ELR (cell line): ENCODE data around the gene SHROOM2.
A peak's percentile ranks its signal among the peaks of the same experiment; 100 is the strongest.

Experiments
- DNase-seq: peaks from one replicate; pipeline ENCODE4 v3.0.0-alpha.2; 2015; ENCODE audit warnings: low read depth

Gene SHROOM2

DNA sequence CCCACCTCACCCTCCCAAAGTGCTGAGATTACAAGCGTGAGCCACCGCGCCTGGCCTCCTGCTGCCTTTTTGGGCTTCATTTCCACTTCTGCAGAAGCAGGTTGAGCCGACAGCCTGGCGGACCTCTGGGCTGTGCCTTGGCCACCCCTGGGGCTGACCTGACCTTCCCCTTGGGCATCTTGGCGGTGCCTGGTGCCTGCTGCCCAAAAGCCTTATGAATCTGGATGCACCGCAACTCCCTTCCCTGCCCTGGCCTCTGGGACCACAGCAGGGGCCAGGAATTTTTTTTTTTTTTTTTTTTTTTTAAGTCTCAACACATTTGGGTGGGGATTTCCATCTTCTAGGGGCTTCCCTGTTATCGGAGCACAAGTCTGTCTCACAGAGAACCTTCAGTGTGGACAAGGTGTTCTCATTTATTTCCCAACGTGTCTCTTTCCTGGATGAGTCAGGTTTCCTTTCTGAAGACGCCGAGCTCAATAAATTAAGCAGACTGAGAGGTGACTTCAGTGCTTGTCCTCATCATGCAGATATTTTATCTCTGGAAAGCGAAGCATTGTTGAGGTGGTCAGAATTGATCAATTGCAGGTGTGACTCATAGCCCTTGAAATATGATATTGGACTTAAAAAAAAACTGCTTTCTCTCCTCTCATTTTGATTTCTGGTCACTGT lies 79.7 kb downstream of the SHROOM2 start:
- DNase-seq = peak; percentile 55

DNA sequence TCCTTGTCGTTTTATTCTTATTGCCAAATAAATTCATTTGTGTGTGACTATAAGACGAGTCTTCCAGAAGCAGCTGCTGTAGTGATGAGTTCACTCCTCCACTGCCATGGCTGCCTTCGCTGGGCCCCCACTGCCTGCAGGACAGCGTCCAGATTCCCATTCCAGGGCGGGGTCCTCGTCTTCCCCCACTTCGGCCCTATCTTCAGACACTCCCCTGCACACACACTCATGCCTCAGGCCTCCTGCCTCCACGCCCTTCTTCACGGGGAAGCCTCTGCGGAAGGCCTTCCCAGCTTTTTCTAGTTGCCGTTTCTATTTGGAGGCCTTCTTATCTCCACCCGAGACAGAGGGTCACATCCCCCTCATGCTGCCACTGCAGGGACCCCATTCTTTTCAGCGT lies 80.4 kb downstream of the SHROOM2 start:
- no peak for DNase-seq

DNA sequence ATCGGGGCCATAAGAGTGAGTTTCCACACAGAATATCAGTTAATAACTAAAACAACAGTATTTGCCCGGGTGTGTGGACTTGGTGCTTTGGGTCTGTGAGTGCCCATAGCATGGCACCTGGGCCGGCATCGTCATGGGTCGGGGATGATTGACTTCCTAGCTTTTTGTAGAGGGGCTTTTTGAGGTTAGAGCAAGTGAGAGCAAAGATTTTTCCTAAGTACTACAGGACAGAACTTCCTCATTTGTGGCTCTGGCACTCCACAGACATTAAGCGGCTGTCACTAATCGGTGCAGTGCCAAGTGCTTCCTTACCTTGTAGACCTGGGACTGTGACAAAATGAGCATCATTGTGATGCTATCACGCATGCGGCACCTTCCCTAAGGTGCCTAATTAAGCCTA lies 81.0 kb downstream of the SHROOM2 start:
- no peak for DNase-seq

DNA sequence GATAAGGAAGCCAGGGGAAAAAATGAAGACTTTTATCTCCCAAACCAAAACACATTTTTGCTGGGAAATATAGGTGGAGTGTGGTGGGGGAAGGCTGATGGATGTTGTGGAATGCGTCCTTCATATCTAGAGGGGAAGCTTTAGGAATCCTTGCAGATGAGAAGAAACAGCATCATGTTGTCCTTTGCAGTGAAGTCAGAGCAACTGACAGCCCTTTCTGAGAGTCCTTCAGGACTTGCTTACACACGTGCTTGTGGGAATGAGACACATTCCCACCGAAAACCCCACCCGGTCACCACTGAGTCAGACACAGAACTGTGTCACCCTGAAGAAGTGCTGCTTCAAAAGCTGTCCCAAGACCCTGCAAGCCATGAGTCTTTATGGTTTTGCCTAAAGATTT lies 81.5 kb downstream of the SHROOM2 start:
- no peak for DNase-seq

DNA sequence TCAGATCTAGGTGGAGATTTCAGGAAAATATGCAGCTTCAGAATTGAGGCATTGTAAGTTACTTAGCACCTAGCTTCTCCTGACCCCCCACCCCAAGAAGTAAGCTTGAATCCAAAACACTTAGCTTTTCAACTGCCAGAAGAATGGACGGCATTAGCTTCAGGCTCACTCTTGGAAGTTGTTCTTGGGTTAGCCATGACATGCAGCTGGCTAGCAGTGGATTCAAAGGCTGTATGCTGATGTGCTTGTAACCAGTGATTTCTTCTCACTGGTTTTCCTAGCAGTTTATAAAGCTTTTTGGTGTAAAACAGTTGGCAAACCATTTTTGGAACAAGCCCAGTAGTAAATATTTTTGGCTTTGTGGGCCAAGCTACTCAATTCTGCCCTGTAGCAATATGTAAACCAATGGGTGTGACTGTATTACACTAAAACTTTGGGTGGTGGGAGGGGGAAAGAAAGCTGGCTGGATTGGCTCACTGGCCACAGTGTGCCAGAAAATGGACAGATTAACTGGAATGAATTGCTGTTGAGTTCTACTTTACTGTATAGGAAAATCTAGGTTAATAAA lies 85.6 kb downstream of the SHROOM2 start:
- no peak for DNase-seq

- no peak for DNase-seq
Measured at GRCh38 chrX:9873360-9873759, 87.1 kb downstream of the SHROOM2 start.

DNA sequence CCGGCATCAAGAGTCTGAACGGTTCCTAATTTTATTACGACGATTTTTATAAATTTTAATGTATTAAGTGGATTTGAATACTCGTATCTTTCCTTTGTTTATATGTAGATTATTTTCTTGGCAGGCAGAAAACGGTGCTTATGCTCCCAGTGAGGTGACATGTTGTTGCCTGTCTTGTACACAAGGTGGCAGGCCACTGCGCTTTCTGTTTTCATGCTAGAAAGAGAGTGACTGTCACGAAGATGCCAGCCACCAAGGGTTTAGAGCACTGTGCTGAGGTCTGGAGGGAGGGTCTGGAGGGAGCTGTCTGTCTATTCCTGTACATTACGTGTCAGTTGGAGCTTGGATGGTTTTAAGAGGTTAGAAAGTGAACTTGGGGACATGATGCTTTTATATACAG lies 87.7 kb downstream of the SHROOM2 start:
- peak; percentile 47 for DNase-seq

- DNase-seq = peak; percentile 29
Measured at GRCh38 chrX:9874483-9874882, 88.3 kb downstream of the SHROOM2 start.

GRCh38 chrX:9875801-9876200 lies 89.6 kb downstream of the SHROOM2 start:
- no peak for DNase-seq

DNA sequence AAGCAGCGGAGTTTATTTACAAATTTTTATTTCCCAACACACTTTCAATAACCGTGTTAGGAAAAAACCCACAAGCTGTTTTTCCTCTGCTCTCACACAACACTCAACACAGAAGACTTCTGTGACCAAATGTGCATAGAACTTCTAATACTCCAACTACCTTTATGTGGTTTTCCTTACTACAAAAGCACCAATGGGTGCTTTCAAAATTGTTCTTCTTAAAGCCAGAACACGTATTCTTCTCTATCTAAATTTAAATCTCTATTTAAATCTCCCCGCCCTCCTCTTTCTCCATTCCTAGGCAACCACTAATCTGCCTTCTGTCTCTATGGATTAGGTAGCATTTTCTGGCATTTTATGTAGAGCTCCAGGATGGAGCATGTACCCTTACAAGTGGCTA lies 90.0 kb downstream of the SHROOM2 start:
- no peak for DNase-seq

DNA sequence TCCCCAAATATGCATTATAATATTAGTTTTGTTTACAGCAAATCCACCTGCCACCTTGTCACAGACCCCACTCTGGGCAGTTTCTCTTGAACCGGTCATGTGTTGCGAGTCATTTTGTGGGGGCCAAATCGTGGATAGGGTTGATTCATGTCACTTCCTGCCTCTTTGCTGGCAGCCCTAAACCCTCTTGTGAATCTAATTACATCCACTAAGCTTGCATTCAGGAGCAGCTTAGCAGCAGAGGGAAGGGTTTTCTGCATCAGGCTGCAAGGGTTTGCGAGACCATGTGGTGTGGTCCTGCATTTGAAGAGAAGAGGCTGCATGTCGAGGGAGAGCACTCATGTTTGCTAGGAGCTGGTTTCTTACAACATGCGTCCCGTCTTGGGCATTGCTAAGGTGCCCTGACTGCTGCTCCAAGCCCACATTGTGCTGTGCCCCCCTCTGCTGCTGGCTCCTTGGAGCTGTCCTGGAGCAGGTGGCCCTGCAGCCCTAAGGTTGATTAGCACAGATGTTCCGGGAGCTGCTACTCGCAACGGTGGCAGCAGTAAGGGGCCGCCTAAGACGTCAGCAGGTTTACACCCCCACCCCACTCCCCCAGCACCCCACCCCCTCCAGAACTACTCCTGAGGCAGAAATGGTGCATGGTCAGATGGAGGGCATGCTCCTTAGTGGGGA lies 92.1 kb downstream of the SHROOM2 start:
- DNase-seq = peak; percentile 24

- DNase-seq = no peak
Measured at GRCh38 chrX:9880237-9880636, 94.0 kb downstream of the SHROOM2 start.

GRCh38 chrX:9880870-9881269 lies 94.6 kb downstream of the SHROOM2 start:
- DNase-seq = no peak

- DNase-seq = no peak
Measured at GRCh38 chrX:9882669-9883446, 96.6 kb downstream of the SHROOM2 start.

DNA sequence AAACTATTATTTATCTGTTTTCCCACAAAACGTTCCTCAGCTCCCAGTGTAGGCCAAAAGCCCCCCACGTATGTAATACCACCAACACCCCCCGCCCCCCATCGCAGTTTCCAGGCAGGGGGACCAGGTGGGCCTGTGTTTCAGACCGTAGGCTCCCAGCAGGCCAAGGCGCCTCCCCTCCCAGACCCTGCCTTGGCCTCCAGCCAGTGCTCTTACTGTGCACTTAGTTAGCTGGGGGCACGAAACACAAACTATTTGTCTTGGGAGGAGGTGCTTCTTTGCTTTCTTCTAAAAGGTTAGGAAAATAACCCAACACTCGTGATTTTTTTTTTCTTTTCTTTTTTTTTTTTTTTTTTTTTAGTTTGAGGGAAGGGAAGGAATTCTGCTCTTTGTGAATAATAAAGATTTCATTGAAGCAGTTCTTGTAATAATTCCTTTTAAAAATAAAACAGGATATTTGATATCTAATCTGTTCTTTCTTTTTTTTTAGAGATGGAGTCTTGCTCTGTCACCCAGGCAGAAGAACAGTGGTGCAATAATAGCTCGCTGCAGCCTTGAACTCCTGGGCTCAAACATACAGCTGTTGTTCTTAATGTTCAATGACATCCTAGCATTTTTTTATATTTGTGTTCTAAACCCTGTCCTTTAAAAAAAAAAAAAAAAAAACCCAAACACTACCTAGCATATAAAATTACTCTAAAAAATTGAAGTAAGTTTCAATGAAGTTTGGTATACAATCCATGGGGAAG lies 98.0 kb downstream of the SHROOM2 start:
- no peak for DNase-seq

- DNase-seq = peak; percentile 65
Measured at GRCh38 chrX:9885150-9885549, 98.9 kb downstream of the SHROOM2 start.

DNA sequence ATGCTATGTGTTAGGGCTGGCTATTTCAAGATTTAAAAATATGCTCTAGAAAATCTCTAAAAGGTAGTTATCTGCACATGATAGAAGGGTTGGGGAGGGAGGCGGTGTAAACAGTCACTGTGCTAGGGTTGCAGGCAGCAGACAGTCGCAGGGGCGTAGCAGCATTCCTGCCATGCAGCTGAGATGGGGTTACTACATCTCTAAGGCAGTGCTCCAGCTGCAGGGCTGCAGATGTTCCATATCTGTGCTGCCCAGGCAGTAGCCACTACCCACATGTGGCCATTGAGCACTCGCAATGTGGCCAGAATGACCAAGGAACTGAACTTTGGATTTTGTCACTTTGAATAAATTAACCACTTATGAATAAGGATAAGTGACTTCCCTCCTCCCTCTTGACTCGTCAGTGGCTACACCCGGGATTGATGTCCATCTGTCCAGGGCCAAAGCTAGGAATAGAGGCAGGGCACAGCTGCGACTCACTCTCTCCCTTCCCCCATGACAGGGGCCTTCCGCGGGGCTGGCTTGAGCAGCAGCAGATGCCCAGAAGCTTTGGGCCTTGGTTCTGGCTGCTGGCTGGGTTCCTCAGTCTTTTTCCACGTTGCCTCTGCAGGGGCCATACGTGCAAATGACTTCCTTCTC lies 101.5 kb downstream of the SHROOM2 start:
- DNase-seq = no peak

- DNase-seq = peak; percentile 18
Measured at GRCh38 chrX:9888953-9889470, 102.8 kb downstream of the SHROOM2 start.

DNA sequence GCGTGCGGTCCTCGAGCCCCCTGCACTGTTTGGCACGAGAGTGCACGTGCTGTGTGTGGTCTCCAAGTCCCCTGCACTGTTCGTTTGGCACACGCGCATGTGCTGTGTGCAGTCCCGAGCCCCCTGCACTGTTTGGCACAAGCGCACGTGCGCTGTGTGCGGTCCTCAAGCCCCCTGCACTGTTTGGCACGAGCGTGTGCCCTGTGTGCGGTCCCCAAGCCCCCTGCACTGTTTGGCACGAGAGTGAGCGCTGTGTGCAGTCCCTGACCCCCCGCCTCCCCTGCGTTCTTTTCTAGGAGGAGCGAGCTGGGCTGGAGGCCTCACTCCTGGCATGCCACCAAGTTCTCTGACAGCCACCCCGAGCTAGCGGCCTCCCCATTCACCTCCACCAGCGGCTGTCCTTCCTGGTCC lies 104.5 kb downstream of the SHROOM2 start:
- DNase-seq = no peak

GRCh38 chrX:9895225-9895912 lies 109.1 kb downstream of the SHROOM2 start:
- DNase-seq = no peak

- DNase-seq = peak; percentile 80
Measured at GRCh38 chrX:9897761-9898161, 111.5 kb downstream of the SHROOM2 start.
